B cell (primary cell): ENCODE measurements around the gene NT5C.
"Not testable (repeated sequence)": the region's sequence is repeated elsewhere in the genome, so short reads cannot be mapped to it uniquely, and the experiment has no call there.

Experiments
- CTCF ChIP-seq: fragments of 200-600 bp; IDR thresholded peaks from one replicate; pipeline ENCODE4 v1.8.0; 2022; ENCODE audit warnings: antibody characterized with exemption, mild to moderate bottlenecking
- EZH2 ChIP-seq: IDR thresholded peaks from 2 replicates; pipeline ENCODE4 v1.6.1; 2012; ENCODE audit warnings: borderline replicate concordance, low read depth, mild to moderate bottlenecking, moderate library complexity, low read length; ENCODE audit not compliant: insufficient read depth, poor library complexity, severe bottlenecking

- TF ChIP-seq CTCF, EZH2: not testable (repeated sequence)
These were observed 3.6 kb downstream of the NT5C start for GRCh38 chr17:75127936-75128335.
